C4-2B (cell line): ENCODE results near the gene REV1.

Source experiments
- ZFX ChIP-seq: fragments of 450-650 bp; IDR thresholded peaks from 2 replicates; pipeline ENCODE4 v1.6.1; 2017
- TF ChIP-seq, protein P1 (sequence below): fragments of 450-650 bp; conservative IDR thresholded peaks from 2 replicates; pipeline ENCODE4 v1.5.1; 2017; ENCODE audit warnings: mild to moderate bottlenecking

DNA sequence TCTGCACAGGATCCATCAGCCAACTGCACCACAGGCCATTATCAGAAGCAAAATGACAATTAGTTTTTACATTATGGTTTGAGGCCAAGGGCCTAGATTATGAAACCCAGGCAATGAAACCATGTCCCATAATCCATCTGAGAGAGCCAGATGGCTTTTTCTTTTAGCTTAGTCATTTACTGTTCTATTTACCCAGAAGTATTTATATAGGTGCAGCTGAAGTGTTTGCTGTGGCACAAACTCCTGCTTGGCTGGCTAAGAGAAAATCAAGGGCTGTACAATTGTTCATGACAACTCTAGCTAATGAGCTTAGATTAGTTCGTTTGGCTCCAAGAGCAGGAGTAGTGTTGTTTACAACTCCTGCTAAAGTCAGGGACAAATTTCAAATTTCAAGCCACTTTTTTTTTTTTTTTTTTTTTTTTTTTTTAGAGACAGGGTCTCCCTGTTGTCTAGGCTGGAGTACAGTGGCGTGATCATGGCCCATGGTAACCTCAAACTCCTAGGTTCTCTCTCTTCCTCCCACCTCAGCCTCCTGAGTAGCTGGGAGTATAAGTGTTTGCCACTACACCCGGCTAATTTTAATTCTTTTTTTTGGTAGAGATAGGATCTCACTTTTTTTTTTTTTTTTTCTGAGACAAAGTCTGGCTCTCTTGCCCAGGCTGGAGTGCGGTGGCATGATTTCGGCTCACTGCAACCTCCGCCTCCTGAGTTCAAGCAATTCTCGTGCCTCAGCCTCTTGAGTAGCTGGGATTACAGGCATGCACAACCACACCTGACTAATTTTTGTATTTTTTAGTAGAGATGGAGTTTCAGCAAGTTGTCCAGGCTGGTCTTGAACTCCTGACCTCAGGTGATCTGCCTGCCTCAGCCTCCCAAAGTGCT is 18.4 kb upstream of the REV1 start:
- TF ChIP-seq, protein P1, sequence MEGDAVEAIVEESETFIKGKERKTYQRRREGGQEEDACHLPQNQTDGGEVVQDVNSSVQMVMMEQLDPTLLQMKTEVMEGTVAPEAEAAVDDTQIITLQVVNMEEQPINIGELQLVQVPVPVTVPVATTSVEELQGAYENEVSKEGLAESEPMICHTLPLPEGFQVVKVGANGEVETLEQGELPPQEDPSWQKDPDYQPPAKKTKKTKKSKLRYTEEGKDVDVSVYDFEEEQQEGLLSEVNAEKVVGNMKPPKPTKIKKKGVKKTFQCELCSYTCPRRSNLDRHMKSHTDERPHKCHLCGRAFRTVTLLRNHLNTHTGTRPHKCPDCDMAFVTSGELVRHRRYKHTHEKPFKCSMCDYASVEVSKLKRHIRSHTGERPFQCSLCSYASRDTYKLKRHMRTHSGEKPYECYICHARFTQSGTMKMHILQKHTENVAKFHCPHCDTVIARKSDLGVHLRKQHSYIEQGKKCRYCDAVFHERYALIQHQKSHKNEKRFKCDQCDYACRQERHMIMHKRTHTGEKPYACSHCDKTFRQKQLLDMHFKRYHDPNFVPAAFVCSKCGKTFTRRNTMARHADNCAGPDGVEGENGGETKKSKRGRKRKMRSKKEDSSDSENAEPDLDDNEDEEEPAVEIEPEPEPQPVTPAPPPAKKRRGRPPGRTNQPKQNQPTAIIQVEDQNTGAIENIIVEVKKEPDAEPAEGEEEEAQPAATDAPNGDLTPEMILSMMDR, result no peak
- no peak for TF ChIP-seq ZFX
